ENCODE data around the gene AFAP1L1.

- TF ChIP-seq EP300 (IDR thresholded peaks at IDR 0.05), result no peak
- no peak for TF ChIP-seq CTCF (IDR thresholded peaks at IDR 0.05)
- no peak for TF ChIP-seq POLR2A (IDR thresholded peaks at IDR 0.05)
Measured at GRCh38 chr5:149363358-149363757, 91.7 kb downstream of the AFAP1L1 start.
